DND-41 (cell line): Measurements from ENCODE around the gene ALPK3.

Source experiments
- ATAC-seq: fragments of 200-7000 bp; cut with Tn5 transposase; 3 replicates; pipeline ENCODE4 v1.9.1; 2021; ENCODE audit warnings: low read depth; ENCODE audit not compliant: insufficient read depth
- DNase-seq: peaks from one replicate; pipeline ENCODE4 v3.0.0-alpha.2; 2020
- H2AFZ ChIP-seq: 2 replicates; pipeline ENCODE4 v1.6.0; 2012; ENCODE audit warnings: low read depth, low read length
- H3K27ac ChIP-seq: 2 replicates; pipeline ENCODE4 v1.5.1; 2012; ENCODE audit warnings: low read length, inconsistent platforms
- H3K27me3 ChIP-seq: fragments of 200-600 bp; sonication (generic); 2 replicates; pipeline ENCODE4 v1.6.0; 2012; ENCODE audit warnings: low read length, mild to moderate bottlenecking, inconsistent platforms; ENCODE audit not compliant: insufficient read depth, poor library complexity
- H3K36me3 ChIP-seq: 2 replicates; pipeline ENCODE4 v1.5.1; 2012; ENCODE audit warnings: low read length, inconsistent platforms; ENCODE audit not compliant: insufficient read depth
- H3K4me1 ChIP-seq: 2 replicates; pipeline ENCODE4 v1.5.1; 2012; ENCODE audit warnings: mild to moderate bottlenecking, low read length; ENCODE audit not compliant: insufficient read depth
- H3K4me2 ChIP-seq: 2 replicates; pipeline ENCODE4 v1.6.0; 2012; ENCODE audit warnings: mild to moderate bottlenecking, moderate library complexity, low read length, inconsistent platforms; ENCODE audit not compliant: insufficient read depth
- H3K4me3 ChIP-seq, 2 experiments: fragments of 200-600 bp in 1 of 2; shearing (Covaris generic) in 1 of 2; 2 replicates each; pipeline ENCODE4 v1.5.1; 2012 to 2016; ENCODE audit warnings: inconsistent platforms in 2 of 2, low read length in 2 of 2, mild to moderate bottlenecking in 2 of 2, low read depth in 1 of 2, moderate library complexity in 1 of 2
- H3K79me2 ChIP-seq: 2 replicates; pipeline ENCODE4 v1.6.0; 2012; ENCODE audit warnings: low read length, inconsistent platforms; ENCODE audit not compliant: insufficient read depth
- H3K9ac ChIP-seq: 2 replicates; pipeline ENCODE4 v1.6.0; 2012; ENCODE audit warnings: low read depth, mild to moderate bottlenecking, inconsistent platforms, low read length, moderate library complexity
- H3K9me3 ChIP-seq: 2 replicates; pipeline ENCODE4 v1.5.1; 2012; ENCODE audit warnings: low read length, moderate library complexity, mild to moderate bottlenecking, inconsistent platforms; ENCODE audit not compliant: insufficient read depth, severe bottlenecking
- H4K20me1 ChIP-seq: 2 replicates; pipeline ENCODE4 v1.6.0; 2012; ENCODE audit warnings: low read length; ENCODE audit not compliant: insufficient read depth
- EZH2 ChIP-seq: IDR thresholded peaks from 3 replicates; pipeline ENCODE4 v1.6.1; 2012; ENCODE audit warnings: borderline replicate concordance, low read depth, mild to moderate bottlenecking, moderate library complexity, low read length, inconsistent platforms; ENCODE audit not compliant: severe bottlenecking
- TF ChIP-seq, protein P1 (sequence below): IDR thresholded peaks from 2 replicates; pipeline ENCODE4 v1.5.1; 2012; ENCODE audit warnings: borderline replicate concordance, low read length, moderate library complexity, mild to moderate bottlenecking; ENCODE audit not compliant: poor library complexity, severe bottlenecking; ENCODE audit errors: extremely low read depth

The ALPK3 gene

DNA sequence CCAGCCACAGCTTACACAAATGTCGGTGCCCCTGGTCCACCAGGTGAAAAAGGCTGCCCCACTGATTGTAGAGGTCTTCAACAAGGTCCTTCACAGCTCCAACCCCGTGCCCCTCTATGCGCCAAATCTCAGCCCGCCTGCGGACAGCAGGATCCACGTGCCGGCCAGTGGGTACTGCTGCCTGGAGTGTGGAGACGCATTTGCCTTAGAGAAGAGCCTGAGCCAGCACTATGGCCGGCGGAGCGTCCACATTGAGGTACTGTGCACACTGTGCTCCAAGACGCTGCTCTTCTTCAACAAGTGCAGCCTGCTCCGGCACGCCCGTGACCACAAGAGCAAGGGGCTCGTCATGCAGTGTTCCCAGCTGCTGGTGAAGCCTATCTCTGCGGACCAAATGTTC, 32.9 kb upstream of the ALPK3 start:
- H3K4me2 ChIP-seq = no peak overlapping the region
- H3K27me3 ChIP-seq = no peaks in the 10 kb centered on the region
- no peak overlapping the region for H3K27ac ChIP-seq
- TF ChIP-seq EZH2 = no peak
- TF ChIP-seq, protein P1, sequence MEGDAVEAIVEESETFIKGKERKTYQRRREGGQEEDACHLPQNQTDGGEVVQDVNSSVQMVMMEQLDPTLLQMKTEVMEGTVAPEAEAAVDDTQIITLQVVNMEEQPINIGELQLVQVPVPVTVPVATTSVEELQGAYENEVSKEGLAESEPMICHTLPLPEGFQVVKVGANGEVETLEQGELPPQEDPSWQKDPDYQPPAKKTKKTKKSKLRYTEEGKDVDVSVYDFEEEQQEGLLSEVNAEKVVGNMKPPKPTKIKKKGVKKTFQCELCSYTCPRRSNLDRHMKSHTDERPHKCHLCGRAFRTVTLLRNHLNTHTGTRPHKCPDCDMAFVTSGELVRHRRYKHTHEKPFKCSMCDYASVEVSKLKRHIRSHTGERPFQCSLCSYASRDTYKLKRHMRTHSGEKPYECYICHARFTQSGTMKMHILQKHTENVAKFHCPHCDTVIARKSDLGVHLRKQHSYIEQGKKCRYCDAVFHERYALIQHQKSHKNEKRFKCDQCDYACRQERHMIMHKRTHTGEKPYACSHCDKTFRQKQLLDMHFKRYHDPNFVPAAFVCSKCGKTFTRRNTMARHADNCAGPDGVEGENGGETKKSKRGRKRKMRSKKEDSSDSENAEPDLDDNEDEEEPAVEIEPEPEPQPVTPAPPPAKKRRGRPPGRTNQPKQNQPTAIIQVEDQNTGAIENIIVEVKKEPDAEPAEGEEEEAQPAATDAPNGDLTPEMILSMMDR = no peak
- H2AFZ ChIP-seq = no peak overlapping the region
- peaks cover 68% of the 10 kb centered on the region for H3K36me3 ChIP-seq
- peaks cover 25% of the 10 kb centered on the region for H4K20me1 ChIP-seq
- no peaks in the 10 kb centered on the region for H3K4me1 ChIP-seq
- H3K9ac ChIP-seq = no peak overlapping the region
- DNase-seq = no peak
- H3K9me3 ChIP-seq = no peaks in the 10 kb centered on the region
- H3K79me2 ChIP-seq = peaks cover 57% of the 10 kb centered on the region
- no peak for ATAC-seq
- H3K4me3 ChIP-seq = no peak overlapping the region

DNA sequence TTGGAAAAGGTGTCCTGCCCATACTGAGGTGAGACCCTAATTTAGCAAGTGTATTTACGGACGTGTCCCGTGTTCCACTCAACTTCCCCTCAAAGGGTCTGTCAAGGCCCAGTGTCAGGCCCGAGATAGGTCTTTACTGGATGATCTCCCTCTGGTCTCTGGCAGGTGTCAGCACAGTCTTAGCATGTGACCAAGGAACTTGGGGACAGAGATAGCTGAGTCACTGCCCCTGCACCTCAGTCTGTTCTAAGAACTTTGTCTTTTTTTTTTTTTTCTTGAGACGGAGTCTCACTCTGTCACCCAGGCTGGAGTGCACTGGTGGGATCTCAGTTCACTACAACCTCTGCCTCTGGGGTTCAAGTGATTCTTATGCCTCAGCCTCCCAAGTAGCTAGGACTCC, 32.1 kb upstream of the ALPK3 start:
- Histone ChIP-seq H3K79me2 (peaks cover 58% of the 10 kb centered on the region), H2AFZ (no peak overlapping the region), H3K36me3 (peaks cover 75% of the 10 kb centered on the region), H3K4me3 (no peak overlapping the region), H3K4me1 (no peaks in the 10 kb centered on the region), H3K4me2 (no peak overlapping the region), H4K20me1 (peaks cover 26% of the 10 kb centered on the region), H3K27me3 (no peaks in the 10 kb centered on the region), H3K9me3 (no peaks in the 10 kb centered on the region), H3K27ac (no peak overlapping the region), H3K9ac (no peak overlapping the region)
- no peak for ATAC-seq
- TF ChIP-seq, protein P1 = no peak
- no peak for TF ChIP-seq EZH2
- no peak for DNase-seq

DNA sequence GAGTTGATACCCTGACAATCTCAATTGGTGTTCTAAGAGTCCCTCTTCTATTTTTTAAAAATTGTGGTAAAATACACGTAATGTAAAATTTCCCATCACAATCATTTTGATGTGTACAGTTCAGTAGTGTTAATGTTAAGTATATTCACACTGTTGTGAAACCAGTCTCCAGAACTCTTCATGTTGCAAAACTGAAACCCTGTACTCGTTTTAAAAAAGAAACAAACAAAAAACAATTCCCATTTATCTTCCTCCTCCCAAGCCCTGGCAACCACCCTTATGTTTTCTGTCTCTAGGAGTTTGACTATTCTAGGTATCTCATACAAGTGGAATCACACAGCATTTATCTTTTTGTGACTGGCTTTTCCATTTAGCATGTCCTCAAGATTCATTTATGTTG, 28.7 kb upstream of the ALPK3 start:
- peaks cover 25% of the 10 kb centered on the region; the same call in 1 of the 2 replicates for H4K20me1 ChIP-seq
- ATAC-seq (no peak), DNase-seq (no peak)
- H3K36me3 ChIP-seq = peaks cover 80% of the 10 kb centered on the region
- no peak overlapping the region for H3K27ac ChIP-seq
- H3K4me3 ChIP-seq = no peak overlapping the region
- H3K9ac ChIP-seq = no peak overlapping the region
- no peaks in the 10 kb centered on the region for H3K27me3 ChIP-seq
- H3K79me2 ChIP-seq = peaks cover 48% of the 10 kb centered on the region
- no peak for TF ChIP-seq EZH2
- TF ChIP-seq, protein P1 = no peak
- H3K4me1 ChIP-seq = no peaks in the 10 kb centered on the region
- no peak overlapping the region for H2AFZ ChIP-seq
- no peaks in the 10 kb centered on the region for H3K9me3 ChIP-seq
- no peak overlapping the region for H3K4me2 ChIP-seq

DNA sequence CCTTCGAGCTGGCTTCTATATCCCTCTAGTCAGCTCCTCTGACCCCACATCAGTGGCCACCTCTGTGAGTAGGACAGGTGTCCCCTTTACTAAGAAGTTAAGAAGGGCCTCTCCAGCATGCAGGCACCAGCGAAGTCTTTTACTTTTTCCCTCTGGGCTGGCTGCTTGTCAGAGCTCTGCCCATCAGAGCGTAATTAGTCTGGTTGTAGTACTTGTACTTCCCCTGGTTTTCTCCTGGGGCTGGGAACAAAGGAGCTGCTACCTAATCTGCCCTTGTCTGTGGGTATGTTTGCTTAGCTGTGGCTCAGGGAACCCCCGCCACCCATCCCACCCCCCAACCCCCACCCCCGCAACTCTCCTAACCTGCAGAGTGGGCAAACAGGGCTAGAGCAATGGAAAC, 27.4 kb upstream of the ALPK3 start:
- peaks cover 74% of the 10 kb centered on the region for H3K36me3 ChIP-seq
- H2AFZ ChIP-seq = no peak overlapping the region
- no peaks in the 10 kb centered on the region for H3K4me1 ChIP-seq
- peaks cover 37% of the 10 kb centered on the region for H3K79me2 ChIP-seq
- ATAC-seq (no peak), DNase-seq (no peak)
- H3K4me2 ChIP-seq = no peak overlapping the region
- H3K4me3 ChIP-seq = no peak overlapping the region
- H3K27me3 ChIP-seq = no peaks in the 10 kb centered on the region
- no peak for TF ChIP-seq EZH2
- TF ChIP-seq, protein P1 = no peak
- no peak overlapping the region for H3K27ac ChIP-seq
- H4K20me1 ChIP-seq = peaks cover 21% of the 10 kb centered on the region; the same call in 1 of the 2 replicates
- no peaks in the 10 kb centered on the region for H3K9me3 ChIP-seq
- no peak overlapping the region for H3K9ac ChIP-seq
